NCI-H146 treated with DMSO at 0.1 percent for 48 hours (cell line): Measurements from ENCODE around the gene GABRP.
"Not testable (repeated sequence)": the region's sequence is repeated elsewhere in the genome, so short reads cannot be mapped to it uniquely, and the experiment has no call there.

Source experiments
- DNase-seq: peaks from one replicate; lab custom pipeline; 2025; ENCODE audit not compliant: unreplicated experiment; lab: John Stamatoyannopoulos, UW

The GABRP gene

DNA sequence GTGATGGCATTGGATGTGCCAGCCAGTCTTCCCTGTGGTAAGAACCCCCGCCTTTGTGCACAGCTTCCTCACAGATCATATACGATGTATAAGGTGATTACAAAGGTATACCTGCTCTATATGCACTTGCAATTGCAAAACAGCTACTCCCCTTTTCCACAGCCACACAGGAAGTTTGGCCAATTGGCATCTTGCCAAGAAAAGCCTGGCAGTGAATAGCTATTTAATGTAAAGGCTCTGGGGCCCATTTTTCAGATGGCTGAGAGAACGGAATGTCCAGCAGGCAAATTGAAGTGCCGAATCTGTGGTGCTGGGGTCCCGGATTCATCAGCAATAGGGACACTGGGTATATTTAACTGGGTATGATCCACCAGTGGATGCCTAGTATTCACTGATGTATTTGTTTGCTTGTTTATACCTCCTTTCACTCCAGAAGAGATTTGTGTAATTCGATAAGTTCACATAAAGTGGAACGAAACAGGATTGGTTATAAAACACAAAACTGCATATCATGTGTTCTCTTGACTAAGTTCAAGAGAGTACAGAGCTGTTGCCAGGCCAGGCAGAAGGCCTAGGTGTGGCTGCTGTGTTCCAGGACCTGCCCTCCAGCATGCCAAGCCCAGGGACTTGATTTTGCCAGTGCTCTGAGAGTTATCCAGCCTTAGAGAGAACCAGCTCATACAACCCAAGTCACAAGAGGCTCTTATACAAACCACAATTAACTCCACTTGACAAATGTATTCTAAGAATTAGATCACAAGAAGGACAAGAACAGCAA, 27.7 kb upstream of the GABRP start:
- no peak for DNase-seq

- DNase-seq, result no peak
Observed at GRCh38 chr5:170756691-170757090, 26.8 kb upstream of the GABRP start.

GRCh38 chr5:170757182-170757601, 26.3 kb upstream of the GABRP start:
- no peak for DNase-seq

- DNase-seq, result no peak
Observed at GRCh38 chr5:170757669-170758068, 25.9 kb upstream of the GABRP start.

- no peak for DNase-seq
Observed at GRCh38 chr5:170758481-170758880, 25.0 kb upstream of the GABRP start.

DNA sequence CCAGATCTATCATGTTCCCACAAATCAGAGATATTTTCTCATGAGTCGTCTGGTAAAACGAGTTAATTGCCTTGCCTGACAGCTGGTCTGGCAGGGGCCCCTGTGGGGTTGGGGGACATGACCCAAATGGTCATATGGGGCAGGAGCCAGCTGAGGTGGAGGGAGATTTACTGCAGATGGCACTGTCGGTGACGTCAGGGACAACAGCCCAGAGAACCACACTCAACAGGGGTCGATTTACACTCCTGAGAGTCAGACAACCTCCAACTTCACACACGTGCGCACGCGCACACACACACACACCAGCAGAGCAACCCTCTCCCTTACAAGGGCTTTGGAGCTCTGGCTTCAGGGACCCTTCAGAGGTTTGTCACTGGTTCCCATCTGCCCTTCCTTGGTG, 23.4 kb upstream of the GABRP start:
- no peak for DNase-seq

- DNase-seq, result no peak
Observed at GRCh38 chr5:170761048-170761707, 22.3 kb upstream of the GABRP start.

GRCh38 chr5:170761708-170762066, 21.8 kb upstream of the GABRP start:
- no peak for DNase-seq

DNA sequence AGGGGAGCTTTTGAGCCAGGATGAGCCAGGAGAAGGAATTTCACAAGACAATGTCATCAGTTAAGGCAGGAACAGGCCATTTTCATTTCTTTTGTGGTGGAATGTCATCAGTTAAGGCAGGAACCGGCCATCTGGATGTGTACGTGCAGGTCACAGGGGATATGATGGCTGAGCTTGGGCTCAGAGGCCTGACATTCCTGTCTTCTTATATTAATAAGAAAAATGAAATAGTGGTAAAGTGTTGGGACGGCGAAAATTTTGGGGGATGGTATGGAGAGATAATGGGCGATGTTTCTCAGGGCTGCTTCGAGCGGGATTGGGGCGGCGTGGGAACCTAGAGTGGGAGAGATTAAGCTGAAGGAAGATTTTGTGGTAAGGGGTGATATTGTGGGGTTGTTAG, 21.2 kb upstream of the GABRP start:
- DNase-seq, result not testable (repeated sequence)

DNA sequence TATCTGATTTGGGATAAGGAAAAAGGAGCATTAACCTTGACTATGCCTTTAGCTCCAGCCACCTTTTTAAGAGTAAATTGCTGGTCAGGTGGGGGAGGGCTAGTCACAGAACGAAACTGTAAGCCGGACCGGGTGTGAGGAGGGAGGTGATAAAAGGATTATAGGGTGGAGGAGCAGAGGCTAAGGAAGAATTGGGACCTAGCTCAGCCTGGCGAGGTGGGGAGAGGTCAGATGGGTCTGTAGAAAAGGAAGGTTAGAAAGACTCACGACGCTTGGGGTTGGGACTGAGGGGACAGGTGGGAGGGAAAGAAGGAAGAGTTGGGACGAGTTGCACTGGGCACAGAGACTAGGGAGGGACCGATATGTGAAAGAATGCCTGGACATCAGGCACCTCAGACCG, 17.7 kb upstream of the GABRP start:
- DNase-seq, result not testable (repeated sequence)

GRCh38 chr5:170769246-170769645, 14.3 kb upstream of the GABRP start:
- DNase-seq, result no peak

GRCh38 chr5:170769898-170770416, 13.6 kb upstream of the GABRP start:
- DNase-seq, result no peak

DNA sequence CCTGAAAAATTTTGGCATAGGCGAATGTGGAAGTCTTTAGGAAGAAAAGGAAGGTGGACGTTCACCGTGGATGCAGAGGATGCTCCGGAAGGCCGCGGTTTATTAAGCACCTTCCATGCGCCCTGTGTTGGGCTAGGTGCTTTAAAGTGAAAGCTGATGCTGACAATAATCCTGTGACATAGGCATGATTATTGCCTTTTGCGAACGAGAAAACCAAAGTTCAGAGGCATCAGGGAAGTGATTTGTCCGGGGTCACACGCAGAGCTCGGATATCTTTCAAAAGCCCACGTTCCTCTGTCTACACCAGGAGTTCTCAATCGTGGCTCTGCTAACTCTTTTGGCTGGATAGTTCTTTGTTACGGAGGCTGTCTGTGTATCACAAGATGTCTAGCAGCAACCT, 12.0 kb upstream of the GABRP start:
- no peak for DNase-seq

- no peak for DNase-seq
Observed at GRCh38 chr5:170773024-170773985, 10.2 kb upstream of the GABRP start.

GRCh38 chr5:170774831-170775230, 8.7 kb upstream of the GABRP start:
- no peak for DNase-seq

- DNase-seq, result no peak
Observed at GRCh38 chr5:170781946-170782345, 1.6 kb upstream of the GABRP start.

DNA sequence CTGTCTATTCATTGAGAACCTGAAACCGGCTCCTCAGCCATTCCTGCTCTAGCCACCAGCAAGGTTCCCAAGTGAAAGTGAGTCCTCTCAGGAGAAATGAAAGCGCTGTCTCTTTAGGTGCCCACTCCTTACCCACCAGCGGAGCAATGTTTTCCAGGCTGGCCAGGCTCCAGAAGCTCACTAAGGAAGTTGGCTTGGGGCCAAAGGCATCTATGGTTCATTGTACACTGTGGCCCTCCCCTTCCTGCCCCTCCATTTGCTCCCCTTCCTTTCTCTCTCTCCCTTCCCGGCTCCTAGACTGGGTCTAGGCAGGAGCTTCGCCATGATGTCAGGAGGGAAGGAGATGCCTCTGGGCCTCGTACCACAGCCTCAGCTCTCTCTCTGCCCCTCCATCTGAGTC, 1.1 kb upstream of the GABRP start:
- DNase-seq, result no peak

DNA sequence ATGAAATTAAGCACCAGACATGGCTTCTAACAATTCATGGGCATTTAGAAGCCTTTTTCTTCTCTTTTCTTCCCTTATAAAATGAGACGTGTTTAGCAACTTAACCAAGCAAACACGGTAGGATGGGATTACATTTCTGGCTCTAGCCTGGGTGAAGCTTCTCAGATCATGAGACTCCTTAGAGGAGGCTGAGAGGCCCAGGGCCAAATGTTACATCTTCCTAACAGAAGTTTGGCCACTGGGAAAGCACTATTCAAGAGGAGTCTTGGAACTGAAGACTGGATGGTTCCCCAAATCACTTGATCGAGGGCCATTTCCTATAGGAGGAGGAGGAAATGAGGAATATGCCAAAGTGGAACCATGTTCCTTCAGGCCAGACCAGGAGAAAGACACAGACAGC, 1.9 kb downstream of the GABRP start:
- no peak for DNase-seq

GRCh38 chr5:170787216-170787615, 3.7 kb downstream of the GABRP start:
- no peak for DNase-seq

DNA sequence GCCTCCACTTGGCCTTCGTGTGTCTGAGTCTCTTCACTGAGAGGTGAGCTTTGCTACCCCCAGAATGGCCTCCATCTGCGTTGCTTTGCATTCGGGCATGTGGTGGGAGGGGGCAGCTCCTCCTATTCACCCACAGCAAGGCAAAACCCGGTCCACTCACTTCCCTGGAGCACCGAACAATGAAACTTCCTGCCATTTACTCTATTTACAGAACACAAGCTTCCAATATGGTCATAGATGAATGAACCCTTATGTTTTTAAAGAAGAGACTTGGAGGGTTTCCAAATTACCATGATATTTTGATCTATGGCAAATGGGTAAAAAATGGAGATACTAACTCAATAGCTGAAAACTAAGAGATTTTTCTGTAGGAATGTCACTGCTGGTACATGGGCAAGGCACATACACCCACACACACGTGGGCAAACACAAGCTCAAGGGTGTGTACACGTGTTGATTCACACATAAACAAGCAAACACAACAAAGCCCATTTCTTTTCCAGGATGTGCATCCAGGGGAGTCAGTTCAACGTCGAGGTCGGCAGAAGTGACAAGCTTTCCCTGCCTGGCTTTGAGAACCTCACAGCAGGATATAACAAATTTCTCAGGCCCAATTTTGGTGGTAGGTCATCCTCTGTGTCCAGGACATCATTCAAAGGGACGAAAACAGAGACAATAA, 5.2 kb downstream of the GABRP start:
- DNase-seq, result no peak
